ENCODE results near the gene FANK1.
"Not testable (repeated sequence)": the region's sequence is repeated elsewhere in the genome, so short reads cannot be mapped to it uniquely, and the experiment has no call there.

Gene FANK1

GRCh38 chr10:125896088-125896934, at the start of gene FANK1:
FANK1 (plus strand) TSS chr10:125896564; CDS start chr10:125896643, 79 bp downstream.
- H3K36me3 ChIP-seq (ENCODE audit: insufficient read depth, low read length); H3K9me3 ChIP-seq (ENCODE audit: control insufficient read depth, insufficient read depth, low read length); H3K4me1 ChIP-seq (ENCODE audit: insufficient read depth, low read length): not testable (repeated sequence)
- H3K9ac ChIP-seq (ENCODE audit: low read depth, low read length) = peak within 1 kb of the TSS; percentile 49

- H3K9ac ChIP-seq (ENCODE audit: low read depth, low read length) = no peak overlapping the region
- H3K4me1 ChIP-seq (ENCODE audit: insufficient read depth, low read length) = no peaks in the 10 kb centered on the region
- H3K9me3 ChIP-seq (ENCODE audit: control insufficient read depth, insufficient read depth, low read length) = no peaks in the 10 kb centered on the region
- peaks cover 12% of the 10 kb centered on the region for H3K36me3 ChIP-seq (ENCODE audit: insufficient read depth, low read length)
Measured at GRCh38 chr10:125846894-125847293, 49.5 kb upstream of the FANK1 start.

GRCh38 chr10:125848371-125848770, 48.0 kb upstream of the FANK1 start:
- no peaks in the 10 kb centered on the region for H3K9me3 ChIP-seq (ENCODE audit: control insufficient read depth, insufficient read depth, low read length)
- H3K36me3 ChIP-seq (ENCODE audit: insufficient read depth, low read length) = peaks cover 12% of the 10 kb centered on the region
- no peaks in the 10 kb centered on the region for H3K4me1 ChIP-seq (ENCODE audit: insufficient read depth, low read length)
- H3K9ac ChIP-seq (ENCODE audit: low read depth, low read length) = no peak overlapping the region

- no peaks in the 10 kb centered on the region for H3K9me3 ChIP-seq (ENCODE audit: control insufficient read depth, insufficient read depth, low read length)
- no peaks in the 10 kb centered on the region for H3K4me1 ChIP-seq (ENCODE audit: insufficient read depth, low read length)
- no peak overlapping the region for H3K9ac ChIP-seq (ENCODE audit: low read depth, low read length)
- peaks cover 12% of the 10 kb centered on the region for H3K36me3 ChIP-seq (ENCODE audit: insufficient read depth, low read length)
Measured at GRCh38 chr10:125848857-125849256, 47.5 kb upstream of the FANK1 start.

GRCh38 chr10:125849448-125849847, 46.9 kb upstream of the FANK1 start:
- no peaks in the 10 kb centered on the region for H3K9me3 ChIP-seq (ENCODE audit: control insufficient read depth, insufficient read depth, low read length)
- H3K9ac ChIP-seq (ENCODE audit: low read depth, low read length) = no peak overlapping the region
- H3K4me1 ChIP-seq (ENCODE audit: insufficient read depth, low read length) = no peaks in the 10 kb centered on the region
- H3K36me3 ChIP-seq (ENCODE audit: insufficient read depth, low read length) = peaks cover 12% of the 10 kb centered on the region

GRCh38 chr10:125850766-125851731, 45.3 kb upstream of the FANK1 start:
- Histone ChIP-seq H3K4me1 (ENCODE audit: insufficient read depth, low read length) (no peaks in the 10 kb centered on the region), H3K36me3 (ENCODE audit: insufficient read depth, low read length) (peaks cover 12% of the 10 kb centered on the region), H3K9ac (ENCODE audit: low read depth, low read length) (no peak overlapping the region), H3K9me3 (ENCODE audit: control insufficient read depth, insufficient read depth, low read length) (no peaks in the 10 kb centered on the region)

GRCh38 chr10:125852487-125852886, 43.9 kb upstream of the FANK1 start:
- no peaks in the 10 kb centered on the region for H3K9me3 ChIP-seq (ENCODE audit: control insufficient read depth, insufficient read depth, low read length)
- peaks cover 12% of the 10 kb centered on the region for H3K36me3 ChIP-seq (ENCODE audit: insufficient read depth, low read length)
- H3K9ac ChIP-seq (ENCODE audit: low read depth, low read length) = no peak overlapping the region
- H3K4me1 ChIP-seq (ENCODE audit: insufficient read depth, low read length) = no peaks in the 10 kb centered on the region

GRCh38 chr10:125857185-125857760, 39.1 kb upstream of the FANK1 start:
- Histone ChIP-seq H3K4me1 (ENCODE audit: insufficient read depth, low read length) (no peaks in the 10 kb centered on the region), H3K9ac (ENCODE audit: low read depth, low read length) (no peak overlapping the region), H3K9me3 (ENCODE audit: control insufficient read depth, insufficient read depth, low read length) (no peaks in the 10 kb centered on the region), H3K36me3 (ENCODE audit: insufficient read depth, low read length) (peaks cover 4% of the 10 kb centered on the region)

GRCh38 chr10:125859128-125859817, 37.1 kb upstream of the FANK1 start:
- H3K9me3 ChIP-seq (ENCODE audit: control insufficient read depth, insufficient read depth, low read length) = no peaks in the 10 kb centered on the region
- no peaks in the 10 kb centered on the region for H3K4me1 ChIP-seq (ENCODE audit: insufficient read depth, low read length)
- peaks cover 4% of the 10 kb centered on the region for H3K36me3 ChIP-seq (ENCODE audit: insufficient read depth, low read length)
- no peak overlapping the region for H3K9ac ChIP-seq (ENCODE audit: low read depth, low read length)

- Histone ChIP-seq H3K36me3 (ENCODE audit: insufficient read depth, low read length) (no peaks in the 10 kb centered on the region; the same call in 1 of the 2 replicates), H3K9me3 (ENCODE audit: control insufficient read depth, insufficient read depth, low read length) (no peaks in the 10 kb centered on the region), H3K9ac (ENCODE audit: low read depth, low read length) (no peak overlapping the region), H3K4me1 (ENCODE audit: insufficient read depth, low read length) (no peaks in the 10 kb centered on the region)
Measured at GRCh38 chr10:125865120-125865519, 31.2 kb upstream of the FANK1 start.

GRCh38 chr10:125866421-125867029, 29.8 kb upstream of the FANK1 start:
- no peaks in the 10 kb centered on the region for H3K9me3 ChIP-seq (ENCODE audit: control insufficient read depth, insufficient read depth, low read length)
- no peaks in the 10 kb centered on the region for H3K4me1 ChIP-seq (ENCODE audit: insufficient read depth, low read length)
- no peaks in the 10 kb centered on the region; the same call in 1 of the 2 replicates for H3K36me3 ChIP-seq (ENCODE audit: insufficient read depth, low read length)
- no peak overlapping the region for H3K9ac ChIP-seq (ENCODE audit: low read depth, low read length)

GRCh38 chr10:125868372-125868975, 27.9 kb upstream of the FANK1 start:
- no peak overlapping the region for H3K9ac ChIP-seq (ENCODE audit: low read depth, low read length)
- H3K36me3 ChIP-seq (ENCODE audit: insufficient read depth, low read length) = no peaks in the 10 kb centered on the region; the same call in 1 of the 2 replicates
- H3K9me3 ChIP-seq (ENCODE audit: control insufficient read depth, insufficient read depth, low read length) = no peaks in the 10 kb centered on the region
- no peaks in the 10 kb centered on the region for H3K4me1 ChIP-seq (ENCODE audit: insufficient read depth, low read length)

- Histone ChIP-seq H3K9me3 (ENCODE audit: control insufficient read depth, insufficient read depth, low read length) (peaks cover 5% of the 10 kb centered on the region), H3K4me1 (ENCODE audit: insufficient read depth, low read length) (no peaks in the 10 kb centered on the region), H3K9ac (ENCODE audit: low read depth, low read length) (no peak overlapping the region), H3K36me3 (ENCODE audit: insufficient read depth, low read length) (no peaks in the 10 kb centered on the region)
Measured at GRCh38 chr10:125871338-125871737, 25.0 kb upstream of the FANK1 start.
